HG03159 (cell line): ENCODE measurements around the gene NEUROD4.
"Not testable (repeated sequence)": the region's sequence is repeated elsewhere in the genome, so short reads cannot be mapped to it uniquely, and the experiment has no call there.

Experiments used
- ATAC-seq: cut with Tn5 transposase; IDR thresholded peaks from one replicate; pipeline ENCODE4 v1.9.1; 2021; ENCODE audit warnings: mild to moderate bottlenecking, moderate library complexity; ENCODE audit not compliant: unreplicated experiment

The NEUROD4 gene

GRCh38 chr12:55019784-55020183 is at the start of gene NEUROD4:
Gene NEUROD4, plus strand, starts transcription at chr12:55019974. Its CDS starts 6,466 bp downstream, at chr12:55026440.
- ATAC-seq, result no peak

- no peak for ATAC-seq
Observed at GRCh38 chr12:54970741-54971140, 49.0 kb upstream of the NEUROD4 start.

- ATAC-seq, result no peak
Observed at GRCh38 chr12:54973556-54973955, 46.2 kb upstream of the NEUROD4 start.

GRCh38 chr12:54974279-54974678 is 45.5 kb upstream of the NEUROD4 start:
- ATAC-seq, result no peak

GRCh38 chr12:54975272-54975671 is 44.5 kb upstream of the NEUROD4 start:
- ATAC-seq, result no peak

- no peak for ATAC-seq
Observed at GRCh38 chr12:54975875-54976274, 43.9 kb upstream of the NEUROD4 start.

GRCh38 chr12:54977155-54977554 is 42.6 kb upstream of the NEUROD4 start:
- no peak for ATAC-seq

GRCh38 chr12:54977857-54978256 is 41.9 kb upstream of the NEUROD4 start:
- no peak for ATAC-seq

GRCh38 chr12:54980341-54980740 is 39.4 kb upstream of the NEUROD4 start:
- ATAC-seq, result no peak

- no peak for ATAC-seq
Observed at GRCh38 chr12:54981796-54982195, 38.0 kb upstream of the NEUROD4 start.

- ATAC-seq, result no peak
Observed at GRCh38 chr12:54983536-54984101, 36.2 kb upstream of the NEUROD4 start.

- ATAC-seq, result peak; percentile 93
Observed at GRCh38 chr12:54984658-54985376, 35.0 kb upstream of the NEUROD4 start, which contains the start of gene TESPA1. Gene TESPA1, minus strand, starts transcription at chr12:54984762. Its CDS starts 10,200 bp downstream, at chr12:54974562.

- not testable (repeated sequence) for ATAC-seq
Observed at GRCh38 chr12:54986773-54987172, 33.0 kb upstream of the NEUROD4 start.

- no peak for ATAC-seq
Observed at GRCh38 chr12:54987611-54988231, 32.1 kb upstream of the NEUROD4 start.

GRCh38 chr12:54988402-54989054 is 31.2 kb upstream of the NEUROD4 start:
- no peak for ATAC-seq

GRCh38 chr12:54989829-54990228 is 29.9 kb upstream of the NEUROD4 start:
- no peak for ATAC-seq

- peak; percentile 67 for ATAC-seq
Observed at GRCh38 chr12:54991161-54991990, 28.4 kb upstream of the NEUROD4 start.

GRCh38 chr12:54991991-54992375 is 27.8 kb upstream of the NEUROD4 start:
- peak; percentile 39 for ATAC-seq

GRCh38 chr12:54993181-54993835 is 26.5 kb upstream of the NEUROD4 start:
- ATAC-seq, result peak; percentile 58

GRCh38 chr12:54996205-54996604 is 23.6 kb upstream of the NEUROD4 start:
- no peak for ATAC-seq
